Lung (tissue), 12 donors: ENCODE results near the gene HSPA8. TPM values are rescaled to one million over a fixed set of nuclear protein-coding genes. Genes with fewer than 3 reads are reported as not detected.

Experiments used
- ATAC-seq: fragments of 200-7000 bp; cut with Tn5 transposase; one replicate; pipeline ENCODE4 v1.9.1; 2020; ENCODE audit warnings: moderate number of reproducible peaks; ENCODE audit not compliant: insufficient read depth, low FRiP score
- DNase-seq, 3 donors: peaks; one replicate each; pipeline ENCODE4 v3.0.0-alpha.2; 2013 to 2017
- H3K27ac ChIP-seq, 2 donors: one replicate each; pipeline ENCODE4 v1.5.1; 2013; ENCODE audit warnings: mild to moderate bottlenecking in 2 of 2, moderate library complexity in 2 of 2, control low read depth in 1 of 2, inconsistent platforms in 1 of 2, low read depth in 1 of 2, low read length in 1 of 2
- H3K27me3 ChIP-seq, 3 donors: one replicate each; pipeline ENCODE4 v1.5.1; 2013; ENCODE audit warnings: low read length in 2 of 3; ENCODE audit not compliant: control insufficient read depth in 3 of 3, insufficient read depth in 3 of 3
- H3K36me3 ChIP-seq, 4 donors: one replicate each; pipeline ENCODE4 v1.5.1; 2013; ENCODE audit warnings: low read length in 4 of 4, mild to moderate bottlenecking in 1 of 4, moderate library complexity in 1 of 4; ENCODE audit not compliant: control insufficient read depth in 4 of 4, insufficient read depth in 4 of 4
- H3K4me1 ChIP-seq, 5 donors: one replicate each; pipeline ENCODE4 v1.5.1; 2013; ENCODE audit warnings: low read length in 5 of 5, mild to moderate bottlenecking in 2 of 5, moderate library complexity in 1 of 5; ENCODE audit not compliant: control insufficient read depth in 5 of 5, insufficient read depth in 5 of 5
- H3K4me3 ChIP-seq: one replicate; pipeline ENCODE4 v1.5.1; 2013; ENCODE audit warnings: mild to moderate bottlenecking, control low read depth, moderate library complexity
- H3K9ac ChIP-seq, 2 donors: one replicate each; pipeline ENCODE4 v1.5.1; 2013; ENCODE audit warnings: low read length in 2 of 2, control low read depth in 1 of 2; ENCODE audit not compliant: insufficient read depth in 1 of 2
- H3K9me3 ChIP-seq, 4 donors: one replicate each; pipeline ENCODE4 v1.5.1; 2013; ENCODE audit warnings: low read length in 3 of 4, mild to moderate bottlenecking in 1 of 4, moderate library complexity in 1 of 4; ENCODE audit not compliant: control insufficient read depth in 4 of 4, insufficient read depth in 3 of 4
- CTCF ChIP-seq: IDR thresholded peaks from 2 replicates; pipeline ENCODE4 v1.5.1; 2012; ENCODE audit warnings: mild to moderate bottlenecking; ENCODE audit errors: control extremely low read depth, extremely low read depth
- WGBS, 2 donors: extraction: QIAGEN DNeasy Blood & Tissue Kit; methylation state at CpG; one replicate each; pipeline ENCODE4 v1.1.7; 2013; 5-methylcytosine and 5-hydroxymethylcytosine counted together
- polyA plus RNA-seq, 2 donors: library from polyadenylated mRNA; stranded (reverse); fragments of 200-250 nt; gene quantifications; one replicate each; pipeline ENCODE4 v1.2.1, GENCODE V29; 2013
- total RNA-seq, 2 donors: library from RNA; depleted of rRNA in 1 of 2; stranded (reverse); fragments of >200 nt in 1 of 2; gene quantifications; one replicate each; pipeline ENCODE4 v1.2.1, GENCODE V29; 2014 to 2021
- donor health status: control.
- donor health status: control.
- donor health status: Bipolar disorder and iron deficiency.
- donor health status: healthy.
- donor health status: DM: yes; HTN: yes; CAD: no.

Gene HSPA8
- total and polyA plus RNA-seq, 4 donors, result 90.9 to 1,138 (median 892) TPM

- Histone ChIP-seq H3K27me3 (no peaks in the 10 kb centered on the region), H3K9me3 (no peaks in the 10 kb centered on the region), H3K4me1 (no peaks in the 10 kb centered on the region), H3K9ac (no peak overlapping the region), H3K36me3 (no peaks in the 10 kb centered on the region), H3K27ac (no peak overlapping the region), H3K4me3 (no peak overlapping the region)
- WGBS, 2 donors, result 95 to 98% methylated on average over 1 of the region's 1 CpG
- no peak for DNase-seq
- ATAC-seq, result no peak
- no peak for TF ChIP-seq CTCF
Observed at GRCh38 chr11:123045101-123045500, 16.8 kb downstream of the HSPA8 start.

GRCh38 chr11:123041185-123041584 is 20.8 kb downstream of the HSPA8 start:
- Histone ChIP-seq H3K27me3 (no peaks in the 10 kb centered on the region), H3K36me3 (no peaks in the 10 kb centered on the region), H3K9me3 (no peaks in the 10 kb centered on the region), H3K4me3 (no peak overlapping the region), H3K27ac (no peak overlapping the region), H3K4me1 (no peaks in the 10 kb centered on the region), H3K9ac (no peak overlapping the region)
- ATAC-seq (no peak), DNase-seq (no peak)
- TF ChIP-seq CTCF, result no peak
- WGBS, 2 donors, result 88 to 95% methylated on average over 10 of the region's 10 CpGs

- no peak overlapping the region for H3K27ac ChIP-seq
- no peak for TF ChIP-seq CTCF
- no peaks in the 10 kb centered on the region for H3K36me3 ChIP-seq
- ATAC-seq (no peak), DNase-seq (no peak)
- H3K27me3 ChIP-seq, result no peaks in the 10 kb centered on the region
- H3K9me3 ChIP-seq, result no peaks in the 10 kb centered on the region
- H3K9ac ChIP-seq, result no peak overlapping the region
- WGBS, 2 donors, result 41 to 63% methylated on average over 11 of the region's 11 CpGs
- H3K4me1 ChIP-seq, result no peaks in the 10 kb centered on the region
- H3K4me3 ChIP-seq, result no peak overlapping the region
Observed at GRCh38 chr11:123040111-123040432, 21.9 kb downstream of the HSPA8 start.

GRCh38 chr11:123035831-123036230 is 26.1 kb downstream of the HSPA8 start:
- Histone ChIP-seq H3K4me3 (no peak overlapping the region), H3K4me1 (no peaks in the 10 kb centered on the region), H3K36me3 (no peaks in the 10 kb centered on the region), H3K9me3 (no peaks in the 10 kb centered on the region), H3K27ac (no peak overlapping the region), H3K9ac (no peak overlapping the region), H3K27me3 (no peaks in the 10 kb centered on the region)
- TF ChIP-seq CTCF, result no peak
- 74% methylated on average over 10 of the region's 10 CpGs for WGBS, 2 donors
- ATAC-seq (no peak), DNase-seq (no peak)
